ENCODE measurements around the gene GLG1. TPM values are rescaled to one million over a fixed set of nuclear protein-coding genes. Genes with fewer than 3 reads are reported as not detected.

Gene GLG1
- total RNA-seq, 1 donor from 2014 or later = 193 TPM

DNA sequence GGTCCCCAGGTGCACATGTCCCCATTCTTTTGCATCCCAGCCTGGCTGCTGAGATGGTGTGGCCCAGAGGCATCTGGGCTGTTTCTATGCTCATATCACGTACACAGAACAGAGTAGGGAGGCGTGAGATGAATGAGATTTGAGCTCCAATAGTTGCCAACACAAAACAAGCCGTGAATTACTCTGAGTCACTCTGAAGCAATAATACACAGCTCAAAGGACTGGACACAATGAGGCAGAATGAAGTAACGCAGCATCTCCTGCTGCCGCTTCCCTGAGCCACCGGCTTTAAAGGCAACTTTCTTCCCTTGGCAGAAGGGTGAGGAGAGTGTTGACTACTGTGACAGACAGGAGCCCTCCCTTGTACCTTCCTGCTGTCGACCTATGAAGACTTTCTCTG is 151.7 kb downstream of the GLG1 start:
- Mint-ChIP-seq H3K9me3 (no peaks in the 10 kb centered on the region), H3K36me3 (peaks cover 61% of the 10 kb centered on the region)

DNA sequence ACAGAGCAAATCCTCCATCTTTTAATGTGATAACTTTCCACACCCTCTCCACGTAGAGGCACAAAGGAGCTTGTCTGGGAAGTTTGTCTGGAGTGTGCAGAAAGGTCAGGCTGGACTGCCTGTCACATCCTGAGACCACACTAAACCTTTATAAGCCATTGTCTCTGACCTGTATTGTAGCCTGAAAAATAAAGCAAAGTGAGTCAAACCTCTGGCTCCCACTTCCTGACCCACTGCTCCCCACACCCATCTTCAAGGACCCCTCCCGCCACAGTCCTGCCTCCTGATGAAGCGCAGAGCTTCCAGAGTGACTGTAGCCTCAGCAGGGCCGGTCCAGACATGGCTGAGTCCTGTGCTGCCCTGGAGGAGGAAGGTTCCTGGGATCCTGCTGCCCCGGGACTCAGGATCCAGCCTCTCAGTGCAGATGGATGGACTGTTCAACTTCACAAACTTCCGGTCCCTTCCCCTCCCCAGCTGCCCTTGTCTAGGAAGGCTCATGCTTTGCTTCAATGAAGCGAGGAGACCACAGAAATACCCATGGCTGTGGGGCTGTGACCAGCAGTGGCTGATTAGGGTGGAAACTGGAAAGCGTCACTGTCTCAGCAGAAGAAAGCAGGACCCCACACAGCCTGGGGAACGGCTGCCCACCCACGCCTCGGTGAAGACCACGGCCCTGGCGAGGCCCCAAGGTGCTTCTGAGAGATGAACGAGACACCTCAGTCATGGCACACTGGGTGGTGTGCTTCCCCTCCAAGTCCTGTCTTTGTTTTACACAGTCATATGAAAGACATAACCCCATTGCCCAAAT is 154.8 kb downstream of the GLG1 start:
- Mint-ChIP-seq H3K4me1 (no peaks in the 10 kb centered on the region), H3K4me3 (no peak overlapping the region), H3K27me3 (ENCODE audit: low read depth) (no peaks in the 10 kb centered on the region), H3K9me3 (no peaks in the 10 kb centered on the region), H3K36me3 (peaks cover 45% of the 10 kb centered on the region), H3K27ac (no peak overlapping the region)
- TF ChIP-seq, protein P1, sequence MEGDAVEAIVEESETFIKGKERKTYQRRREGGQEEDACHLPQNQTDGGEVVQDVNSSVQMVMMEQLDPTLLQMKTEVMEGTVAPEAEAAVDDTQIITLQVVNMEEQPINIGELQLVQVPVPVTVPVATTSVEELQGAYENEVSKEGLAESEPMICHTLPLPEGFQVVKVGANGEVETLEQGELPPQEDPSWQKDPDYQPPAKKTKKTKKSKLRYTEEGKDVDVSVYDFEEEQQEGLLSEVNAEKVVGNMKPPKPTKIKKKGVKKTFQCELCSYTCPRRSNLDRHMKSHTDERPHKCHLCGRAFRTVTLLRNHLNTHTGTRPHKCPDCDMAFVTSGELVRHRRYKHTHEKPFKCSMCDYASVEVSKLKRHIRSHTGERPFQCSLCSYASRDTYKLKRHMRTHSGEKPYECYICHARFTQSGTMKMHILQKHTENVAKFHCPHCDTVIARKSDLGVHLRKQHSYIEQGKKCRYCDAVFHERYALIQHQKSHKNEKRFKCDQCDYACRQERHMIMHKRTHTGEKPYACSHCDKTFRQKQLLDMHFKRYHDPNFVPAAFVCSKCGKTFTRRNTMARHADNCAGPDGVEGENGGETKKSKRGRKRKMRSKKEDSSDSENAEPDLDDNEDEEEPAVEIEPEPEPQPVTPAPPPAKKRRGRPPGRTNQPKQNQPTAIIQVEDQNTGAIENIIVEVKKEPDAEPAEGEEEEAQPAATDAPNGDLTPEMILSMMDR (IDR thresholded peaks at IDR 0.05; ENCODE audit: unreplicated experiment) = no peak
- DNase-seq (ENCODE audit: low spot score in 2 of 2, unreplicated experiment in 2 of 2) = no peak

More for the DNA sequence above, 151.7 kb downstream of the GLG1 start:
- no peak overlapping the region for H3K4me3 Mint-ChIP-seq
- no peak for DNase-seq (ENCODE audit: low spot score in 2 of 2, unreplicated experiment in 2 of 2)
- no peaks in the 10 kb centered on the region for H3K4me1 Mint-ChIP-seq
- H3K27ac Mint-ChIP-seq = no peak overlapping the region
- TF ChIP-seq, protein P1 (IDR thresholded peaks at IDR 0.05; ENCODE audit: unreplicated experiment) = no peak
- H3K27me3 Mint-ChIP-seq (ENCODE audit: low read depth) = no peaks in the 10 kb centered on the region

DNA sequence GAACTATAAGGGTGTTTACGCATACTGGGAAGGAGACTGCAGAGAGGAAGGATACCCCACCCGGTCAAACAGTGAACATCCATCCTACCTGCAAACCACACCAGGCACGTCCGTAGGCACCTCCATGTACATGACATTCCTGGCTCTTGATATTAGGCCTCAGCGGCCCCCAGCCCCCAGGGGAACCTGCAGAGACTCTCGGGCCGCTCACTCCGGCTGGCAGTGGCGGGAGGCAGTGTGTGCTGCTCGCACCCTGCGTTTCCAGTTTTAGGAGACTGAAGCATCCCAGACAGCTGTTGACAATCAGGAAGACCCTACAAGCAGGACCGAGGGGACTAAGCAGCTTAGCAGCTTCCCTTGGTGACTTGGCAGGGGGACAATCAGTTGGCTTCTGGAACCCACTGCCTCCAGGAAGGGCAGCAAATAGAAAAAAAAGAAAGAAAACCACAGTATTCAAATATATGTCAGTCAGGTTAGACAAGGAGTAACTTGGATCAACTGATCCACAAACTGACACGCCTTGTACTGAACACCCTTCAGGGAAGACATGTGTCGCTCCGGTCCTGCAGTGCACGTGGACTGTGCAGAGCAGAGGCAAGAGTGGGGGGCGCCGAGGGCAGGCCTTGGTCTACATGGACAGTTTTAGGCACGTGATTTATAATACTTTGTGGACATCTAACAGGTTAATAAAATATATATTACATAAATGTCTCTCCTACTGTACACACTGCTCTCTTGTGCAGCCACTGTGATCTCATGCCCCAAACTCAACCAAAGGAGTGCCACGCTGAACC is 155.8 kb downstream of the GLG1 start:
- no peak overlapping the region for H3K4me3 Mint-ChIP-seq
- H3K4me1 Mint-ChIP-seq = no peaks in the 10 kb centered on the region
- no peaks in the 10 kb centered on the region for H3K9me3 Mint-ChIP-seq
- no peaks in the 10 kb centered on the region for H3K27me3 Mint-ChIP-seq (ENCODE audit: low read depth)
- TF ChIP-seq, protein P1 (IDR thresholded peaks at IDR 0.05; ENCODE audit: unreplicated experiment) = no peak
- H3K27ac Mint-ChIP-seq = no peak overlapping the region
- peaks cover 45% of the 10 kb centered on the region for H3K36me3 Mint-ChIP-seq
- DNase-seq (ENCODE audit: low spot score in 2 of 2, unreplicated experiment in 2 of 2) = no peak

DNA sequence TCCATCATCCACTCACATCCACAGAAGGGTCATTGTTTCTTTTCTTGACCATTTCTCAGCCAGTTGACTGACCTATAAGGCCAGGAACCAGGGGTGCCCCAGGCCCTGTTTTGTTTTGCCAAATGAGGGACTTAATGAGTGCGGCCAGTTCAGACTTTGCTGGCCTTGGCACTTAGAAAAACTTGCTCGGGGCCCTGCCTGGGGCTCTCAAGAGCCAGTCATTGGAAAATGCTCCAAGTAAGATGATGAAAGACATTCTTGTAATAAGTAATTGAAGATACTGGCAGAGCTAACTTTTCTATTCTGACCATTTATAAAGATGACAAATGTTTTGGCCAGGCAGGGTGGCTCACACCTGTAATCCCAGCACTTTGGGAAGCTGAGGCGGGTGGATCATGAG is 156.7 kb downstream of the GLG1 start:
- Mint-ChIP-seq H3K27ac (no peak overlapping the region), H3K27me3 (ENCODE audit: low read depth) (no peaks in the 10 kb centered on the region), H3K4me1 (no peaks in the 10 kb centered on the region), H3K36me3 (peaks cover 37% of the 10 kb centered on the region), H3K4me3 (no peak overlapping the region), H3K9me3 (no peaks in the 10 kb centered on the region)
- DNase-seq (ENCODE audit: low spot score in 2 of 2, unreplicated experiment in 2 of 2) = no peak
- TF ChIP-seq, protein P1 (IDR thresholded peaks at IDR 0.05; ENCODE audit: unreplicated experiment) = no peak

DNA sequence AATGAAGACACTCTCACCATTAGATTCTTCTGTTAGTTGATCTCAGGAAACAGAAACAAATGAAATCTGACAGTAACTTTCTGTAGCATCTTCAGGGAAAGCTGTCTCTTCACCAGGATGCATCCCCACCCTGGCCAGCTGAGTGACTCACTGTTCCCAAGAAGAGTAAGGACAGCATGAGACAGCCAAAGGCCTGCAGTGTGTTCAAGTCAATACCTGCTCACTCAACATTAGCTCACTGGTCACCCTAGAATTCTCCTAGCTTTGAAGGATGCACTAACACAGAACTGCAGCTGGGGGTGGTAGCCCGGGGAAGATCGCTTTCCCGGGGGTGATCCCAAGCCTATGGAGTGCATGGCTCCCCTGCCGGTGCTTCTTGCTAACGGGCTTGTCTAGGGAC is 157.4 kb downstream of the GLG1 start:
- Mint-ChIP-seq H3K4me3 (no peak overlapping the region), H3K36me3 (peaks cover 32% of the 10 kb centered on the region), H3K4me1 (no peaks in the 10 kb centered on the region), H3K27me3 (ENCODE audit: low read depth) (no peaks in the 10 kb centered on the region), H3K9me3 (no peaks in the 10 kb centered on the region), H3K27ac (peak overlapping the region; percentile 12)
- TF ChIP-seq, protein P1 (IDR thresholded peaks at IDR 0.05; ENCODE audit: unreplicated experiment) = no peak
- no peak for DNase-seq (ENCODE audit: low spot score in 2 of 2, unreplicated experiment in 2 of 2)
